ENCODE data around the gene SEC11C. TPM values are rescaled to one million over a fixed set of nuclear protein-coding genes. Genes with fewer than 3 reads are reported as not detected.

The SEC11C gene
- total RNA-seq, result 39.1 TPM

GRCh38 chr18:59139615-59140301, at the start of gene SEC11C:
SEC11C (plus strand) TSS chr18:59139884; CDS start chr18:59139949, 65 bp downstream.

Other genes with a start within 250 kb of the SEC11C start
- gene GRP, start 80.3 kb downstream of the SEC11C start, total RNA-seq, result 2.4 TPM
- gene RAX, start 133.6 kb downstream of the SEC11C start, total RNA-seq, result 111 TPM
- 46.1 TPM for gene CPLX4, start 178.8 kb downstream of the SEC11C start, total RNA-seq
- 173 TPM for gene LMAN1, start 219.4 kb downstream of the SEC11C start, total RNA-seq

Data from camera-type eye (tissue), 1 donor.